Ramos (cell line): ENCODE measurements around the gene PAQR9.

Source experiments
- in situ Hi-C: fragments of 300-500 bp; cut with MboI; formaldehyde crosslinking; loops from one replicate; pipeline ENCODE4 v1.14.3; 2022; ENCODE audit warnings: low sequenced_read_pairs; ENCODE audit not compliant: unreplicated experiment

Gene PAQR9

DNA sequence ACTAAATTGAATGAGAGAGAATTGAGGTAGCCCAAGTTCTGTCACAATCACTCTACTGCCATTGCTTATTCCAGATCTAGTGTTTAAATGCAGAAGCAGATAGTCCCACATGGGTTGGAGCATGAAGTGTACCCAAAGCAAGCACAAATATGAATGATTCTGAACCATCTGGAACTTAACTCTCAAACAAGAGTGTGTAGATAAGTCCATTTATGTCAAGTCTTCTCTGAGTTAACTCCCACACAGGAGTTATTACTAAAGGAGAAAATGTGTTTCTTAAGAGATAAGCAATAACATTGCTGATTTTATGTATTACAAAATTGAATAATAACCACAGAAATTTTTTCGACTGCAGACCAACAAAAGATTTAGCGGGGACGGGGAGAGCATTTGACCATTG, 33.6 kb downstream of the PAQR9 start:
- in situ Hi-C loops = no loop called here

DNA sequence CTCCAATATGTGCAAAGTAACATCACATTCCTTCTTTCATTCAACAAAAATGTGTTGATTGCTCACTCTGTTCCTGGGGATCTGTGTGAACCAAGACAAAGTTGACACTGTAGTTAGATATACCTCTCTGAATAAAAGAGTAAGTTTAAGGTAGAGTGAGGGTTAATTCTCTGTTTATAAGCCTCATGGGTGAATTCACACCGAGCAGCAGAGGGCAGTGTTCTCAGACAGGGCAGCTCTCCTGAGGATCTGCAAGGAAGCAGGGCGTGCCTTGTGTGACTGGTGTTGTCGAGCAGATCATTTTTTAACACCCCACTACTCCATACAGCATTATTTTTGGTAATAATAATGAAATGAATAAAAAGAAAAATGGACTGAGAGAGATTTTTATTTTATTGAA, 34.4 kb downstream of the PAQR9 start:
- in situ Hi-C loops = no loop called here

DNA sequence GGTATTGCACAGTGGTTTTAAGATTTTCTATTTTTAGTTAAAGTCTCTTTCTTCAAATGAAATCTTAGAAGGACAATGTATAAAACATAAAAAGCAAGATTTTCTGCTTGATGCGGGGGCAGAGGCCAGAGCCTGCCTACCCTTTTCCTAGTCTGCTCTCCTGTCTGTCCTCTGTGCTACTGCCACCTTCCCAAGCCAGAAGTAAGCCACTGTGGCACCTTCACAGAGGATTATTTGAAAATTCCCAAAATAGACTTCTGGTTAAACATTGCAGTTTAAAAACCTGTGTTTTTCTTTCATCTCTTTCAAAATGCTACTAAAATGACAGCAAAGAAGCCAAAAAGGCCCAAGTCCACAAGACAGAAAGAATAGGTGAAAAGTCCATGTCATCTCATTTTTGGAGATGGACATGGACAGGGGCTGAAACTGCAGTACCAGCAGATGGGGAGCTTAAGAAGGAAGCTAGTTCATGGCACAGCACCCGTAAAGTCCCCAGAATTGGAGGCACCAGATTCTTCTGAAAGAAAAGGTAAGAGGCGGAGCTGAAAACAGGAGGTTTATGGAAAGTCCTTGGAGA, 37.0 kb downstream of the PAQR9 start:
- in situ Hi-C loops = no loop called here

DNA sequence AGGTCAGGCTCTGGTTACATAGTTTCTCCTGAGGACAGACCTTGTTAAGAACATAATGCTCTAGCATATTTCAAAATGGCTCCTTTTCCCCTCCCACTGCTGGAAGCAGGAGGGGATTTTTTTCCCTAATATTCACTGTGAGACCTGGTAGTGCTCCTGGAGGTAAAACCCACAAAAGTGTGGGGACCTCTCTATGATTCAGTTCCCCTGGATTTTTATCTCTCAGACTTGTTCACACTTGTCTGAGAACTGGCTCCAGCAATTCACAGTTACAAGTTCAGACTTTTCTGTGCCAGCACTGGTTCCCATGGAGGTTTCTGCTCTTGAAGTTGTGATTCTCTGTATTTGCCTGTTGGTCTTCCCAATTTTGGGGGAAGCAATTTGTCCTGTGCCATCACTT, 38.3 kb downstream of the PAQR9 start:
- in situ Hi-C loops = no loop called here

DNA sequence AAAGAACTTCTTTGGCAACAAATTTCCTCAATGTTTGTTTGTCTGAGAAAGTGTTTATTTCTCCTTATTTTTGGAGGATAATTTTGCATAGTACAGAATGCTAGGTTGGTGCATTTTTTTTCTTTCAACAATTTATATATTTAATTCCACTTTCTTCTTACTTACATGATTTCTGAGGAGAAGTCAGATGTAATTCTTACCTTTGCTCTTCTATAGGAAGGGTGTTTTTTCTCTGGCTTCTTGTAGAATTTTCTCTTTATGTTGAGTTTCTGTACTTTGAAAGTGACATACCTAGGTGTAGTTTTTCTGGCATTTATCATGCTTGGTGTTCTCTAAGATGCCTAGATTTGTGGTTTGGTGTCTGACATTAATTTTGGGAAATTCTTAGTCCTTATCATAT, 39.8 kb downstream of the PAQR9 start:
- in situ Hi-C loops = no loop called here

DNA sequence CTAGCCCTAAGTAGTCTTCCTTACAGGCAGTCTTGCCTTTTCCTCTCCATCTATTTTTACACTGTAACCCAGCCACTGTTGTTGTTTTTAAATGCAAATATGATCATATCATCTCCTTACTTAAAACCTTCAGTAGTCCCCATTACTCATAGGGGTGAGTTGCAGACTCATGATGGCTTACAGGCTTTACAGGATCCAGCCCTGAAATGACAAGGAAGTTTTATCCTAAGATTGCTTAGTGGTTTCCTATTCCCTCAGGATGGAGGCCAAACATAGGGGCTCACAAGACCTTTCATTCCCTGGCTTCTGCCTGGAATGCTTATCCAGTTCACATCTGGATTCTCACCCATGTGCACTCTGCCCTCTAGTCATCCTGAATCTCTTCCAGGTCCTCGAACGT, 46.9 kb downstream of the PAQR9 start:
- in situ Hi-C loops = no loop called here

DNA sequence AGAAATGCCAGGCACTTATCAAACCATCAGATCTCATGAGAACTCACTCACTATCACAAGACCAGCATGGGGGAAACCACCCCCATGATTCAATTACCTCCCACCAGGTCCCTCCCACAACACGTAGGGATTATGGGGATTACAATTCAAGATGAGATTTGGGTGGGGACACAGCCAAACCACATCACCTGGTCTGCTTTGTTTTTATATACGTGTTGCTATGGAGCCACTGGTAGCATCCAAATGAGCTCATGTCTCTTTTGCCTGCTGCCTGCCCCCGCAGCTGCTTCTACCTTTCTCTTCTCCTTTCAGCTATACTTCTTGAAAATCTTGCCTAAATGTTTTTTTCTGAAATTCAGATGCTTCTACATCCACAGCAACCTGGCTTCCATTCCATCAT, 47.8 kb downstream of the PAQR9 start:
- in situ Hi-C loops = no loop called here

DNA sequence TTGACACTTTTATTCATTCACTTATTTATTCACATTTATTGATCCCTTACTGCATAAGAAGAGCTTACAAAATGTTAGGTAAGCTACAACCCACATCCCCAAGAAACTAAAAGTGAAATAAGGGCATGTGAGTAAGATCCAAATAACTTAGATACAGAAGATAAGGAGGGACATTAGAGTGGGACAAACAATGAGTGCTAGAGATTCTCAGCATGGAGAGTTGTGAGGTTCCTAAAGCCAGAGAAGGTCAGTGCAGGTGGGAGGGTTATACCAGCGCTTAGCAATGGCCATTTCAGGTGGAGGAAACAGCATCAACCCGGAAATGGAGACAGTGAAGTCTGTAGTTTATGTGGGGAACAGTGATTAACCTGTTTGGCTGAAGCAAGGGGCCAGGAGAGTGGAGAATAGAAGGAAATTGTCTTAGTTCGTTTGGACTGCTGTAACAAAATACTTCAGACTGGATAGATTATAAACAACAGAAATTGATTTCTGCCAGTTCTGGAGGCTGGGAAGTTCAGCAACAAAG, 49.1 kb downstream of the PAQR9 start:
- in situ Hi-C loops = no loop called here

DNA sequence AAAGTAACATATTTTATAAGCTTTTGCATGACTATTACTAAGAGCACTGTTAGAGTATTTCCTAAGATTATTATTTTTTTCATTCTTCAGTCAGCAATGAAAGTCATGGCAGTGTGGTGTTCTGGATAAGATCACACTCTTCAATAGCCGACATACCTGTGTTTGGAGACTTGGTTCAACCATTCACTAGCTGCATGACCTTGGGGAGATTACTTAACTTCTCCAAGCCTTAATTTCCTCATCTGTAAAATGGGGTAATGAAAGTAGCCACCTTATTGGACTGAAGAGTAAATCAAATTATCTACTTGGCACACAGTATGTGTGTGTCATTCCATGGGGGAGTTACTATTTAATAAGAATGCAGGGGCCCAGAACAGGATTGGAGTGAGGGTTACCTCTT, 50.0 kb downstream of the PAQR9 start:
- in situ Hi-C loops = no loop called here

DNA sequence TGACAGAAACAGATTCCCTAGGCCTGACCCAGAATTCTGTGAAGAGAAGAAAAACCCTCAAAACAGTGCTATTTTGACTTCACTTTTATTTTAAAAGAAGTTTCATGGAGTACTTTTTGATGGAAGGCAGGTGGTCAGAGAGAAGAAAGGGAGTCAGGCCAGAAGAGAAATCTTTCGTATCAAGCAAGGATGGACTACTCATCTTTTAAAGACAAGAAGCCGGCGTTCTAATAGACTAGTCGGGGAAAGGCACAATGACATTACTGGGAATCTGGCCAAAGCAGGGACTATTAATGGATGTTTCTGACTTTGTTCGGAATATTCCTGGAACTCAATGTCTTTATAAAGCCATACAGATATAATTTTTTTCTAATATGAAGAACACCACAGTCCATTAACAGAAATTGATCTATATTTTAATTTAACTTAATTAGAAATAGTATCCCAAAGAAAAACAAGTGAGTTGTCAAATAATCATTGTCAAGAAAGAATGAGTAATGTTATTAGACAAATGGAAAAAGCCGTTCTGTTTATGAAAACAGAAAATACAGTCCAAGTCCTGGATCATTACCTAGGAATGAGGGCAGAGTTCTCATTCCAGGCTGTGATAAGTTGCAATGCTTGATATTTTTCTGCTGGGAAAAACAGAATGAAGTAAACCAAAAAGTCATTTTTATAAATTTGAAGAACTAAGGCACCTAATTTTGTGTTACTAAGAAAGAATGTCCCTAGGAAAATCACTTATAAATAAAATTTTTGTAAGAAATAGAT, 50.9 kb downstream of the PAQR9 start:
- in situ Hi-C loops = no loop called here
